Effector memory CD8-positive, alpha-beta T cell (primary cell): Measurements from ENCODE around the gene FANK1.

Experiments
- ATAC-seq: fragments of 150-1000 bp; cut with Tn5 transposase; replicated peaks from 2 replicates; pipeline ENCODE4 v1.10.0; 2021; ENCODE audit warnings: mild to moderate bottlenecking, moderate library complexity
- DNase-seq, 3 experiments: peaks; one replicate each; pipeline ENCODE4 v3.0.0; 2021
- H3K27ac Mint-ChIP-seq, 2 donors: one replicate each; pipeline ENCODE4 v1.8.0; 2022; ENCODE audit warnings: mild to moderate bottlenecking in 2 of 2, mixed read lengths in 2 of 2, moderate library complexity in 2 of 2
- H3K27me3 Mint-ChIP-seq, 2 donors: one replicate each; pipeline ENCODE4 v1.8.0; 2022; ENCODE audit warnings: mixed read lengths in 2 of 2
- H3K36me3 Mint-ChIP-seq: one replicate; pipeline ENCODE4 v1.8.0; 2022; ENCODE audit warnings: mild to moderate bottlenecking, moderate library complexity, mixed read lengths; ENCODE audit not compliant: insufficient read depth
- H3K4me1 Mint-ChIP-seq, 2 donors: one replicate each; pipeline ENCODE4 v1.8.0; 2022; ENCODE audit warnings: low read depth in 2 of 2, mixed read lengths in 2 of 2
- H3K4me3 Mint-ChIP-seq, 2 donors: one replicate each; pipeline ENCODE4 v1.8.0; 2022; ENCODE audit warnings: mild to moderate bottlenecking in 2 of 2, mixed read lengths in 2 of 2, moderate library complexity in 2 of 2
- H3K9me3 Mint-ChIP-seq, 2 donors: one replicate each; pipeline ENCODE4 v1.8.0; 2022; ENCODE audit warnings: mixed read lengths in 2 of 2

FANK1 gene

DNA sequence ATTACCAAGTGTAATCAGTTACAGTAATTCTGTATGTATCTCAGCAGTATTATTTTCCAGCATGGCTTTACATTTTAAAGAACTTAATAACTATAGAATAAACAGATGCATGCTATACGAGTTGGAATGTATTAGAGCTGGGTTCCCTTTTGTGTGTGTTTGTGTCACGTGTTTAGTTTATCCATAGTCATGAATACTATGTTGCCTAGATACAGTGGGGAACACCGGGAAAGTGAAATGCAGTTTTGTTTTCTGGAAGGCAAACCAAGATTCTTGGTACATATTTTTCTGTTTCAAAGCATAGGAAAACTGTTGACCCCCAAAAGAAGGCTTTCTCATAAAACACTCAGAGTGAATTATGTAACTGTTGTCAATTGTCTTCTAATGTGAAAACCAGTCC is 119.0 kb downstream of the FANK1 start:
- Mint-ChIP-seq H3K36me3 (peaks cover 11% of the 10 kb centered on the region), H3K27ac (peak overlapping the region in 1 of 2 donors; percentile 57)

DNA sequence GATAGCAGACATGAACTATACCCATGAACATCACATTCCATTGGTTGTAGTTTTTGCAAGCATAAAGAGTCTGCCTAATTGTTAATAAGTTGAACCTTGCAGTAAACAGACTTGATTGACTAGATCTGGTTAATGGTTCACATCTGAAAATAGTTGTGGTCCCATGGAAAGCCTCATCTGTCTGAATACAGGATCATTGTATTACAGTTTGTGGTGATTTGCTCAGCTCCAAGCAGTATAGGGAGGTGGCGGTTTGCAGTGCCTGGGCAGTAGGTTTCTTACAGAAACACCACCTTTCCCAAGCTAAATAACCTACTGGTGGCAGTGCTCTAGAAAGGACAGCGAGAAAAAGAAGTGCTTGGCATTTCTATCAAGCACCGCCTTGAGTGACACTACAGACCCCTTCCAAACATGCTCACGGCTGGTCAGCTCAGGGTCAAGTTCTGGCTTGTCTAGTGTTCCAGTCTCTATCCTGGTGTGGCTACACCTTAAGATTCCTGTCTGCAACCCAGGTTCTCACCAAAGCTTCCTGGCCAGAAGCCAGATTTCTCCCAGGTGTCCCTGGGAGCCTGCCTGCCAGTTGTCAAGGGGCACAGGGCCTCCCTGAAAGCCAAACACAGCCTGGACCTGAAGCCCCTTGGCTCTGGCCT is 119.9 kb downstream of the FANK1 start:
- H3K4me1 Mint-ChIP-seq, result peaks cover 5 to 22% of the 10 kb centered on the region in 2 donors
- H3K27me3 Mint-ChIP-seq, result peaks cover 9 to 14% of the 10 kb centered on the region in 2 donors
- peaks cover 1 to 6% of the 10 kb centered on the region in 2 donors for H3K9me3 Mint-ChIP-seq
- no peak for DNase-seq
- ATAC-seq, result no peak
- peak overlapping the region in 1 of 2 donors; percentile 57 for H3K27ac Mint-ChIP-seq
- H3K4me3 Mint-ChIP-seq, result no peak overlapping the region
- H3K36me3 Mint-ChIP-seq, result peaks cover 17% of the 10 kb centered on the region

More for the DNA sequence above, 119.0 kb downstream of the FANK1 start:
- Mint-ChIP-seq H3K4me3 (no peak overlapping the region), H3K27me3 (peaks cover 9 to 14% of the 10 kb centered on the region in 2 donors), H3K4me1 (peaks cover 5 to 22% of the 10 kb centered on the region in 2 donors), H3K9me3 (peaks cover under 1 to 6% of the 10 kb centered on the region in 2 donors)
- ATAC-seq (no peak), DNase-seq (no peak)

DNA sequence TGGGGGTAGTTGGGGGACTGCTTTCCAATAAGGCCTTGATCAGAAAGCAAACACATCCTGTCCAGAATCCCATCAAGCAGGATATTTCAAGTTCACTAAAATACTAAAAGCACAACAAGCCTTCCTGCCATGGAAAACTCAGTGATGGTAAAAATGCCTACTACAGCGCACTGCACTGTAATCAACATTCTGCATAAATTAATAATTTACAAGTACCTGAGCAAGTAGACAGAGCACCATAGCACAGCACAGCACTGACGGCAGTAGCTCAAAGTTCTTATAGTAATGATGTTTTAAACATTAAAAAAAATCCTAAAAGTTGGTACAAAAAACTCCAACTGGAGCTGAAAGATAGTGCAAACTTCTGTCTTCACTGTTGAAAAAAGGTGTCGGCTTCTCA is 120.5 kb downstream of the FANK1 start:
- H3K4me1 Mint-ChIP-seq, result peaks cover 3 to 20% of the 10 kb centered on the region in 2 donors
- ATAC-seq, result no peak
- no peak overlapping the region for H3K4me3 Mint-ChIP-seq
- H3K9me3 Mint-ChIP-seq, result peaks cover 1 to 6% of the 10 kb centered on the region in 2 donors
- H3K27me3 Mint-ChIP-seq, result peaks cover 9 to 14% of the 10 kb centered on the region in 2 donors
- H3K36me3 Mint-ChIP-seq, result peaks cover 17% of the 10 kb centered on the region
- DNase-seq, result no peak
- H3K27ac Mint-ChIP-seq, result no peak overlapping the region

DNA sequence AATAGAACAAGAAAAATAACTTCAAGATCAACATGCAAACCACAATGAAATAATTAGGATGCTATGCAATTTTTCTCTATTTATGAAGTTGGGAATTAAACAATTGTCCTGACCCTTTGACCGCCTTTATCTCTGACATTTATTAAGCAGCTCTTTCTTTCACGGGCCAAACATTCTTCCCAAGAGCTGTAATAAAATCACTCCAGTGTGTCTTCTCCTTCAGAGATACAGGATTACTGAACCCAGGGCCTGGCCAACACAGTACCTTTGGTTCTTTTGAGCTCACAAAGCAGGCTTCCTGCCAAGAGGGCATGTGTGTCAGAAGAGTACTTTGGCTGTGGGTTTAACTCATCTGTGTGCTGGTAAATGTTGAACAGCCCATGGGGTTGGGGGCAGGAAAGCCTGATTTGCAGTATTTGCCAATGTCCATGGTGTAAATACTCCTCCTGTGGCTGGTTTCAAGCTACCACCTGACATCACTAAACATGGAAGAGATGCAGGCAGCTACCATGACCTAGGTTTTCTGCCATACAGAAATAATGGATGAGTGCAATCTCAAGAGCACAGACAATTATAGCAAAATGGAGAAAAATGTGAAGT is 121.7 kb downstream of the FANK1 start:
- DNase-seq (no peak), ATAC-seq (no peak)
- Mint-ChIP-seq H3K27ac (no peak overlapping the region), H3K4me3 (no peak overlapping the region), H3K4me1 (peaks cover 0 to 12% of the 10 kb centered on the region in 2 donors), H3K36me3 (peaks cover 17% of the 10 kb centered on the region), H3K9me3 (peaks cover 1 to 6% of the 10 kb centered on the region in 2 donors), H3K27me3 (peaks cover 9 to 14% of the 10 kb centered on the region in 2 donors)

DNA sequence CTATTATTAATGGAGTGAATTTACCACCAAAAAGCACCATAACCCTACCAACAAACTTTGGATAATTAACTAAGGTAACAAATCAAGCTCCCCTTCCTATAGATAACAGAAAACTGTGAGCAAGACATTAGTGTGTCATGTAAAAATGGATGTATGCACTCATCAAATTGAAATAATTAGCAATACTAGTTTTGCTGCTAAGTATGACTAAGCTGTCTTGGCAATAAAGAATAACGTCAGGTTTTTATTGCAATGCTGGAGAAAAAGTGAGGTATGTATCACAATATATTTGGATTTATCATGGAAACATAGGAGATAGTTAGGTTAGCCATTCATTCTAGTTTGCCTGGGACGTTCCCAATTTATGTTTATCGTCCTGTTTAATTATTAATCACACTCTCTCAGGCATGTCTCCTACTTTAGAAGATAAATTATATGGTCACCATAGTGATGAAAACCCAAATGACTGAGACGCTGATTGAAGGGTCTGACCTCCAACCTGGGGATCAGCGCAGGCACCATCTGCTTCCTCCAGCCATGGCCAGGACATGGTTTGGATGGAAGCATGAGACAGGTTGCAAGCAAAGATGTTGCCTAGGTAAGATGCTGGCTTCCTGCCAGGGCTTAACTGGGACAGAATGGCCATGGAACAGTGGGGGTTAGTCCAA is 125.6 kb downstream of the FANK1 start:
- Mint-ChIP-seq H3K27me3 (peaks cover 9 to 12% of the 10 kb centered on the region in 2 donors), H3K36me3 (peaks cover 21% of the 10 kb centered on the region), H3K4me1 (peaks cover 0 to 2% of the 10 kb centered on the region in 2 donors), H3K4me3 (no peak overlapping the region), H3K9me3 (peaks cover 1 to 6% of the 10 kb centered on the region in 2 donors), H3K27ac (no peak overlapping the region)
- DNase-seq (no peak), ATAC-seq (no peak)

DNA sequence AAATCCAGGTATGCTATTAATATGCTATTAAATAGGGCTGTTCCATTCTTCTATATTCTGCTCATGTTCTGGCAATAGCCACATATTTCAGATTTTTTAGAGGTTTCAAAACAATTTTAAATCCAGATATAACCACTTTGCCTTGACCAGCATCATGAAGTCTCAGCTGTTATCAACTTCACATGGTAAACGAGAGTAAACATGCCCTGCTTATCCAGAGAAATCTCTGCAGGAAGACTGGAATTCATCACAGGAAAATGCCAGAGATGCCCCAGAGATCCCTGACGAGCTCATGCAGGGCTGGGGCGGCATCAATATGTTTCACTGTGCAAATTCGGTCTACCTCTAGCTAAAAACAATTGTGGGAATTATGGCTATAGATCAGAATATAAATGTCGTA is 126.5 kb downstream of the FANK1 start:
- H3K27ac Mint-ChIP-seq, result no peak overlapping the region
- DNase-seq (no peak), ATAC-seq (no peak)
- peaks cover 7 to 9% of the 10 kb centered on the region in 2 donors for H3K27me3 Mint-ChIP-seq
- peaks cover 1 to 6% of the 10 kb centered on the region in 2 donors for H3K9me3 Mint-ChIP-seq
- H3K4me3 Mint-ChIP-seq, result no peak overlapping the region
- H3K36me3 Mint-ChIP-seq, result peaks cover 21% of the 10 kb centered on the region
- peaks cover 0 to 2% of the 10 kb centered on the region in 2 donors for H3K4me1 Mint-ChIP-seq

DNA sequence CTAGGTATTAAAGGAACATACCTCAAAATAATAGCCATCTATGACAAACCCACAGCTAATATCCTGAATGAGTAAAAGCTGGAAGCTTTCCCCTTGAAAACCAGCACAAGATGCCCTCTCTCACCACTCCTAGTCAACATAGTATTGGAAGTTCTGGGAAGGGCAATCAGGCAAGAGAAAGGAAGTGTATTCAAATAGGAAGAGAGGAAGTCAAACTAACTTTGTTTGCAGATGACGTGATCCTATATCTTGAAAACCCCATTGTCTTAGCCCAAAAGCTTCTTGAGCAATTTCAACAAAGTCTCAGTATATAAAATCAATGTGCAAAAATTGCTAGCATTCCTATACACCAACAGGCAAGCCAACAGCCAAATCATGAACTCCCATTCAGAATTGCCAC is 131.3 kb downstream of the FANK1 start:
- DNase-seq, result no peak
- H3K9me3 Mint-ChIP-seq, result no peaks in the 10 kb centered on the region
- H3K4me3 Mint-ChIP-seq, result no peak overlapping the region
- no peaks in the 10 kb centered on the region for H3K27me3 Mint-ChIP-seq
- peaks cover 0 to 2% of the 10 kb centered on the region in 2 donors for H3K4me1 Mint-ChIP-seq
- H3K36me3 Mint-ChIP-seq, result peaks cover 12% of the 10 kb centered on the region
- no peak for ATAC-seq
- no peak overlapping the region for H3K27ac Mint-ChIP-seq

DNA sequence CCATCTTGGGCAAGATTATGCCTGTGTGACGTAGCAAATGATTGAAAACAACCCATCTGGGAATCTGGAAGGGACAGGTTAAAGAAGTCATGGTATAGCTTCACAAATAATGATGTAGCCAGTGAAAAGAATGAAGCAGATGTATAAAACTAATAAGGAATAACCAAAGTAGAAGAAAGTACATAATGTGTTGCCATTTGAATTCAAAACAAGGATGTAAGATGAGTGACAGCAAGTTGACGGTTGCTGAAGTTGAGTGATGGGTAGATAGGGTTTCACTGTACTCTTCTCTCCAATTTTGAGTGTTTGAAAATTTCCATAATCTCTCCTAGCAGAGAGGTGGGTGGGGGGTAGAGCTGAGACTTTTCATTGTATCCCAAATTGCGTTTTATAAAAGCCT is 133.6 kb downstream of the FANK1 start:
- no peak overlapping the region for H3K27ac Mint-ChIP-seq
- H3K9me3 Mint-ChIP-seq, result no peaks in the 10 kb centered on the region
- peaks cover 0 to 2% of the 10 kb centered on the region in 2 donors for H3K4me1 Mint-ChIP-seq
- H3K4me3 Mint-ChIP-seq, result no peak overlapping the region
- ATAC-seq, result no peak
- H3K36me3 Mint-ChIP-seq, result peaks cover 8% of the 10 kb centered on the region
- DNase-seq, result no peak
- no peaks in the 10 kb centered on the region for H3K27me3 Mint-ChIP-seq

DNA sequence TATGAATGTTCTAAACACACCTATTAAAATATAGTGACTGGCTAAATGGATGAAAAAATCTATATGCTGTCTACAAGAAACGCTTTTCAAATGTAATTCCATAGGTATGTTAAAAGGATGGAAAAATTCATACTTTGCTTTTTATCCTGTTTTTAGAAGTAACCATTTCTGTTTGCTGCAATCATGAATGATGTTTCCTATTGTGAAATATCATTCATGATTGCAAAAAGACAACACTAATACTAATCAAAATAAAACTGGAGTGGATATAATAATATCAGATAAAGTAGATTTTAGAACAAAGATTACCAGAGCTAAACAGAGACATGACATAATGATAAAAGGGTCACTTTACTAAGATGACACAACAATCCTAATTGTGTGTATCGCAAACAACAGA is 138.2 kb downstream of the FANK1 start:
- ATAC-seq, result no peak
- no peaks in the 10 kb centered on the region for H3K9me3 Mint-ChIP-seq
- H3K4me3 Mint-ChIP-seq, result no peak overlapping the region
- H3K4me1 Mint-ChIP-seq, result no peaks in the 10 kb centered on the region
- H3K27me3 Mint-ChIP-seq, result no peaks in the 10 kb centered on the region
- DNase-seq, result no peak
- peaks cover 17% of the 10 kb centered on the region for H3K36me3 Mint-ChIP-seq
- H3K27ac Mint-ChIP-seq, result no peak overlapping the region

DNA sequence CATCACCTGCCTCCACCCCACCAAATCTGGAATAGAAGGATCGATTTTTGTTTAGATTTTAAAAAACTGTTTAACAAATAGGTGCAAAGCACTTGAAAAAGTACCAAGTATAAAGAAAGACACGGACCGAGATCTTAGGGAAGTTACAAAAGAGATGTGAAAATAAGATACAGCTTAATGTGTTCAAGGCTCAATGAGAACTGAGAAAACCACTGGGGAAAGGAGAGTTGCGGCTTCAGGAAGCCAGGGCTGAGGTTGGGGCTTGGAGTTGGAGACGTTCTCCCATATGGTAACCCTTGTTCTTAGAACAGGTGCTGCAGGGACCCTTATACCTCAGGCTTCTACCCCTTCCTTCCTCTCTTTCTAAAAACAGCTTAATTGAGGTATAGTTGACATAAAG is 140.2 kb downstream of the FANK1 start:
- ATAC-seq, result no peak

DNA sequence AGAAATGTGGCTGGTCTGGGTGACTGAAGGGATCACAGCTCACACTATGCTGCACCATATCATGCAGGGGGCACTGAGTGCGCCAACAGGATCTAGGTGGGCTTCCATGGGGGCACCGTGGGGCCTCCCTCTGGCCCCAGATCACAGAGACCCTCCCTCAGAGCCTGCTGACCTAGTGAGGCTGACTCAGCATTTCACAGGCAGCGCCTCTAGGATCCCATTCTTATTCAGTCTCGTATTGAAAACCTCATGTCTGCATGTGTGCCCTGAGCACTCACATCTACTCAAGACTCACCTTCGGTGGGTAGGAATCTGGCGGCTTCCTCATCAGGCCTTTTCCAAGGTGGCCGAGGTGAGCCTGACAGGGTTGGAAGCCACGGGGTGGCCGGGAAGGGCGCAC is 141.6 kb downstream of the FANK1 start:
- Mint-ChIP-seq H3K9me3 (no peaks in the 10 kb centered on the region), H3K4me1 (peaks cover 0 to 11% of the 10 kb centered on the region in 2 donors), H3K36me3 (peaks cover 27% of the 10 kb centered on the region), H3K27me3 (no peaks in the 10 kb centered on the region), H3K4me3 (no peak overlapping the region), H3K27ac (peak overlapping the region in 1 of 2 donors; percentile 80)
- no peak for DNase-seq
- no peak for ATAC-seq

More for the DNA sequence above, 140.2 kb downstream of the FANK1 start:
- H3K27ac Mint-ChIP-seq, result no peak overlapping the region
- no peak overlapping the region for H3K4me3 Mint-ChIP-seq
- no peak for DNase-seq
- H3K36me3 Mint-ChIP-seq, result peaks cover 14% of the 10 kb centered on the region
- peaks cover 0 to 2% of the 10 kb centered on the region in 2 donors for H3K4me1 Mint-ChIP-seq
- H3K27me3 Mint-ChIP-seq, result no peaks in the 10 kb centered on the region
- no peaks in the 10 kb centered on the region for H3K9me3 Mint-ChIP-seq

DNA sequence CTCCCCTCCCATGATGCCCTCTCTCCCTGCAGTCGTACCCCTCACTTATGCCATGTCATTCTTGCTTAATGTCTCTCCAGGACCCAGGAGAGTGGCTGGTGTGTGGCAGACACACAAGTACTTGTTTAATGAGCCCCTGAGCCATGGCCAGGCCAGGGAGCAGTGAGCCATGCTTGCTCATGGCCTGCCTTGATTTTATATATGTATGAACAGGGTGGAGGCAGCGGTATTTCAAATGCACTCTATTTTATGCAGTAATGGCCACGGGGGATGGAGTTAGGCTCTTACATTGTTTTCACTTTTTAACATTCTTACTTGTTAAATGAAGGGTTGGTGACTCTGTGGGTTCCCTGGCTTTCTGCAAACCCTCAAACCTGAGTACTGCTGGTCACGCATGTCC is 144.8 kb downstream of the FANK1 start:
- no peak overlapping the region for H3K4me3 Mint-ChIP-seq
- ATAC-seq (no peak), DNase-seq (no peak)
- H3K4me1 Mint-ChIP-seq, result peaks cover 0 to 16% of the 10 kb centered on the region in 2 donors
- no peaks in the 10 kb centered on the region for H3K9me3 Mint-ChIP-seq
- peaks cover 23% of the 10 kb centered on the region for H3K36me3 Mint-ChIP-seq
- peak overlapping the region; percentile 63 to 98 for H3K27ac Mint-ChIP-seq
- H3K27me3 Mint-ChIP-seq, result no peaks in the 10 kb centered on the region

DNA sequence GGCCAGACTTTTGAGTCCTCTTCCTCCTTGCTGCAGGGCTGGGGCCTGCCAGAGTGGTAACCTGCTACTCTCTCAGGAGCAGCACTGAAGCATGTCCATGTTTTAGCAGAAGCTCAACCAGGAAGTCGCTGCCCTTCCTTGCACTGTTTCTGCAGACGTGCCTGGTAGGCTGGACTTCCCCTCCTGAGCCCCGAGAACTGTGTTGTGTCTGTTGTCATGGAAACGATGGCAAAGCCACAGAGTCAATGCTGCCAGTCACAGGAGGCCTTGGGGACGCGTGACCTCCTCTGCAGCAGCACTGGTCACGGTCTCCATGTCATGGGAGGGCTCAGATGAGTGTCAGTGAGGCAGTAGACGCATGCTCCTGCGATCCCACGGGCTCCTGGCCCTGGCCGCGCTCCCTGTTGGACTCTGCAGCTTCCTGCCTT is 145.5 kb downstream of the FANK1 start:
- DNase-seq, result peak; percentile 11 to 84 (median 80)
- H3K9me3 Mint-ChIP-seq, result no peaks in the 10 kb centered on the region
- H3K4me1 Mint-ChIP-seq, result peaks cover 0 to 16% of the 10 kb centered on the region in 2 donors
- H3K27me3 Mint-ChIP-seq, result no peaks in the 10 kb centered on the region
- H3K36me3 Mint-ChIP-seq, result peaks cover 22% of the 10 kb centered on the region
- peak overlapping the region in 1 of 2 donors; percentile 59 for H3K4me3 Mint-ChIP-seq
- peak; percentile 84 for ATAC-seq
- peak overlapping the region; percentile 54 to 98 for H3K27ac Mint-ChIP-seq
